ENCODE results near the gene ATP6AP2.
"Not testable (repeated sequence)": the region's sequence is repeated elsewhere in the genome, so short reads cannot be mapped to it uniquely, and the experiment has no call there.

The ATP6AP2 gene

DNA sequence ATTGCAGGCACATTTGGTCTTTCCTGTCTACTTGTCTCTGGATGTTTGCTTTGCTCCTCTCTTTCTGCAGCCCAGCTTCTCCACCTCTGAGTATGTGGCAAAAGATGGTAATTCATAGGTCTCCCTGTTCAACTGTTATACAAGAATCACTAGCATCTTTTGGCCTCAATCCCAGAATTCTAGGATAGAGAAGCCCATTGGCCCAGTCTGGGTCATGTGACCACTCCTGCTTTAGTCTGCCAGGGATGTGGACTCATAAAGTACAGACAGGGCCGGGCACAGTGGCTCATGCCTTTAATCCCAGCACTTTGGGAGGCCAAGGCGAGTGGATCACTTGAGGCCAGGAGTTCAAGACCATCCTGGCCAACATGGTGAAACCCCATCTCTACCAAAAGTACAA is 5.4 kb upstream of the ATP6AP2 start:
- DNase-seq (ENCODE audit: low read depth in 2 of 2), result not testable (repeated sequence)

GRCh38 chrX:40576291-40576690 is 4.5 kb upstream of the ATP6AP2 start:
- no peak for DNase-seq (ENCODE audit: low read depth in 2 of 2)

DNA sequence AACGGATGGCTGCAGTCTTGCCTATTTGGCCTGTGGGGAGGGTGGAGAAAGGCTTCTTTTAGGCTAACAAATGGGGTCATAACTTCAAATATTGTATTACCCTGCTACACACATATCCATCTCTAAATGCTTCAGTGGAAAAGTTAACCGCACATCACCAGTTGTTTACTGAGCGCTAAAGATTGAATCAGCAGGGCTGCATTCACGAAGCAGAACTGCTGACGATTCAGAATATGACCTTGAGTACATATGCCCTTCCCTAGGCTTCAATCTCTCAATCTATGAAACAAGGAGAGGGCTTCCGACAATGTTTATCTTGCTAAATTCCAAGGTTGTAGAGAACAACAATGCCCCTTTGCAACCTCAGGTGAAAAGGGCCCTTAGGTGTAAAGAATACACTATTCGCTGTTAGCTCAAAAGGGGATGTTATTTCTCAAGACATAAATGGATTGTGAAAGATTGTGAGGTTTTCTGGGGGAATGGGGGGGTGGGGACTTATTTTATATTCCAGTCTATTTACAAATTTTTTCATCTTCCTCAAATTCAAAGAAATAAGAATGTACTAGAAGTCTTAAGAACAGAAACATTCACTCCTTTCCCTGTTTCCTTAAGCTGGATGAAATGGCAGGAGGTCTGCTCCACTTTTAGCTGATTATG is 2.6 kb upstream of the ATP6AP2 start:
- no peak for DNase-seq (ENCODE audit: low read depth in 2 of 2)

DNA sequence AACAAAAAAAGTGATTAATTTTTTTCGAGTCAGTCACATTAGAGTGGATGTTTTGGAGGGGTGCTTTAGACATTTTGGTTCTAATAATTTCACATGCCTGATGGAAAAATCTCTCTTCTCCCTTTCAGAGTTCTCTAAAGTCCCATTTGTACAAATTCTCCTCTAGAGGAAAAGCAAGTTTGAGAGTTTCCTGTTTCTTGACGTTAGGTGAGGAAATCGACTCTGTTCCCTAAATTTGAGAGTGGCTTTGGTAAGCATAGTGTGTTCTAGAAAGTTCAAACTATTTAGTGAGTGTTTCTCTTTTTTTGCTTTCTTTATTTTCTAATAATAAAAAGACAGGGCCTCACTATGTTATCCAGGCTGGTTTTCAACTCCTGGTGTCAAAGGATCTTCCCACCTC is 1.6 kb upstream of the ATP6AP2 start:
- no peak for DNase-seq (ENCODE audit: low read depth in 2 of 2)

DNA sequence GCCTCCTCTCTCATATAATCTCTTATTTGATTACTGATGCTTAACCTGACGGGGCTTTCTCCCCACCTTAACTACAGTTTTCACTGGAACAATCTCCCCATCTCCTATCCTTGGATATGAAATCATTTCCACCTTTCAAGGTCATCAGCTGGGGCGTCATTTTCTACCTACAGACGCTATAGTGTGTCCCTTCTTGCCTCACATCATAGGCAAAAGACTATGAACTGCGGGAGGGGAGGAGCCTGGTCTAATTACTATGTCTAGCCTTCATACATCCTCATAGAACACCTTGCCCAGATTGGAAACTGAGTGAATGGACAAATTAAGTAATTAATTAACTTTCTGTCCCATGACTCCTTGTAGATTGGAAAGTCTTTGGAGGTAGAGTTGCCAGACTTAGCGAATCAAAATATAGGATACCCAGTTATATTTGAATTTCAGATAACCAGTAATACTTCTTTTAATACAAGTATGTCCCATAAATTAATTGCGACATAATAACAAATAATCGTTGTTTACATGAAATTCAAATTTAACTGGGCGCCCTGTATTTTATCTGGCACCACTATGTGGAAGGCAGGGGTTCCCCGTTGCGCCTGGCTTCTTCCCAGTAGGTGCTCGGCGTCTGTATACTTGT is 752 bp upstream of the ATP6AP2 start:
- DNase-seq (ENCODE audit: low read depth in 2 of 2), result no peak

DNA sequence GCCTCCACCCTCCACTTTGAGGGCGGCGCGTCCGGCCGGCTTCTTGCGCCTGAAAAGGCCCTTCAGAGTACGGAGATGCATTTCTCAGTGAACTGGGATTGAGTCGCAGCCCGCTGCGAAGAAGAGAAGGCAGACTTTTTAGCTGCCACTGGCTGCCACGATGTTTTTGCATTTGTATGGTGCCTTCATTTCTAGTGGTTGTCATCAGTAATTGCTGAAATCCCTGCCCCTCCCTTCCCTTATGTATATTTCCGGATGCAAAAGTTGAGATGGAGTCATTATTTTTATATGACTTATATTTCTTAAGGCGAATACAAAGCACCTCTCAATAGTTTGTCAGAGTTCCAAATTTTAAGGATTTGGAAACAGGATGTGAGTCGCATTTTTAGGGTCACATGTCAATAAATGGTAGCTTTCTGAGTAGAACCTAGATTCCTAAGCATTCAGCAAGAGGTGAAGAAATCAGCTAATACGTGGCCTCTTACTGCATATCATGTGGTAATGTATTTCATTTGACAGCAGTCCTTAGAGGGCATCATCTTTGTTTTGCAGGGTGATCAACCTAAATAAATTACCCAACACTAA is 658 bp downstream of the ATP6AP2 start:
- no peak for DNase-seq (ENCODE audit: low read depth in 2 of 2)

DNA sequence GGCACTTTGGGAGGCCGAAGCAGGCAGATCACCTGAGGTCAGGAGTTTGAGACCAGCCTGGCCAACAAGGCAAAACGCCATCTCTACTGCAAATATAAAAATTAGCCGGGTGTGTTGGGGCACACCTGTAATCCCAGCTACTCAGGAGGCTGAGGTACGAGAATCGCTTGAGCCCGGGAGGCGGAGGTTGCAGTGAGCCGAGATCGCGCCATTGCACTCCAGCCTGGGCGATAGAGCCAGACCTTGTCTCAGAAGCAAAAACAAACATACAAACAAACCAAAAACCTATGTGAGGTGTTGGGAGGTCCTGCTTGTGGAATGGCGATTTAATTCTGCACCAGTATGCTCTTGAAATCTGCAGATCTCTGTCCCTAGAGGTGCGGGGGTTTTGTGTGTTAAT is 1.4 kb downstream of the ATP6AP2 start:
- DNase-seq (ENCODE audit: low read depth in 2 of 2), result not testable (repeated sequence)

DNA sequence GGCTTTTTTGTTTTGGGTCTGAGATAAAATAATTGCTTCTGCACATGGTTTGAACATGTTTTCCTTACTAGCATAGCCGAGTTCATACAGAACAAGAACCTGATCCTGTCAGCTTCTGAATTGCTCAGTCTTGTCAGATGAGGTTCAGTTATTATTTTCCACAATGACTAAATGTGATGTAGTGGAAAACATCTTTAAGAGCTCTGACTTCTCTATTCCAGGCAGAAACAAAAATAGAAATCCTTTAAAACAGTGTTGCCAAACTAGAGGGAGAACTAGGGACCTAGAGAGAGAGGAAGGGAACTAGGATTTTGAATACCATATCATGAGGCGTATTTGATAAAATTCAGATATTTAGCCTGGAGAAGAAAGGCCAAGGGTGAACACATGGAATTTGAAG is 2.0 kb downstream of the ATP6AP2 start:
- no peak for DNase-seq (ENCODE audit: low read depth in 2 of 2)

DNA sequence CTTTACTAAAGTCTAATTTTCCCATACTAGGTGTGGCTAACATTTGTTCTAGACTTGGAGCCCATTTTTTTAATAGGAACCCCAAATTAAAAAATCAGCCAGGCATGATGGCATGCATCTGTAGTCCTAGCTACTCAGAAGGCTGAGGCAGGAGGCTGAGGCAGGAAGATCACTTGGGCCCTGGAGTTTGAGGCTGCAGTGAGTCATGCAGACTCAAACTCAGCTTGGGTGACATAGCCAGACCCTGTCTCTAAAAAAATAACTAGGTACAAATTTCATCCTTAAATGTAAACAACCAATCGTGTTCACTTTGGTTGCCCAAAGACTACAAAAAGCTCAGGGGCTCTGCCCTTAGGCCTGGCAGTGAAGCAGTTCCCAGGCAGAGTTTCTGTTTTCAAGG is 6.9 kb downstream of the ATP6AP2 start:
- DNase-seq (ENCODE audit: low read depth in 2 of 2), result not testable (repeated sequence)

- not testable (repeated sequence) for DNase-seq (ENCODE audit: low read depth in 2 of 2)
These were observed 9.0 kb downstream of the ATP6AP2 start for GRCh38 chrX:40589616-40590321.

- DNase-seq (ENCODE audit: low read depth in 2 of 2), result no peak
These were observed 22.7 kb downstream of the ATP6AP2 start for GRCh38 chrX:40603446-40603845.

DNA sequence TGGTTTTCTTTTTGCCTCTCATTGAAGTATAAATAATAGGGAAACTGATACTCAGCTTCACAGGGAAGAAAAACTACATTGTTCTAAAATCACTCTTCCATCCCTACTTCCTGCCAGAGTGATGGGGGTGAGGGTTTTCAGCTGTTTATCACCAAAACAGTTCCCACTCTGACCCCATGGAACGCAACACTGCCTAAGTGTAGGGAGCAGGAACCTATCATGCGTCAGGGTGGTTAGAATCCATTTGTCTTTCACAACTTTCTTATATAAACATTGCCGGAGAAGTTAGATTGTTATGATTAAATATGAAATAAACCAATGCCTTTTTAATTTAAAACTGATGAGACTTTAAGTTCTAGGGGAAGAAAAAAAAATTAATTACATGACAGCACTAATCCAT is 26.6 kb downstream of the ATP6AP2 start:
- no peak for DNase-seq (ENCODE audit: low read depth in 2 of 2)

- no peak for DNase-seq (ENCODE audit: low read depth in 2 of 2)
These were observed 31.7 kb downstream of the ATP6AP2 start for GRCh38 chrX:40612511-40612910.

DNA sequence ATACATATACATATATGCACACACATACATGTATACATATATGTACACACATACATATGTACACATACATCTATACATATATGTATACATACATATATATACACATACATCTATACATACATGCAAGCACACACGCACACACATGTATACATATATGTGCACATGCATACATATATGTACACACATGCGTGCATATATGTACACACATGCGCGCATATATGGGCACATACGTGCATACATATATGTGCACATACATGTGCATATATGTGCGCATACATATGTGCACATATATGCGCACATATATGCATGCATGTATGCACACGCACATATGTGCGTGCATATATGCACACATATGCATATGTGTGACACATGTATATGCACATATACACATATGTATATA is 35.2 kb downstream of the ATP6AP2 start:
- no peak for DNase-seq (ENCODE audit: low read depth in 2 of 2)

DNA sequence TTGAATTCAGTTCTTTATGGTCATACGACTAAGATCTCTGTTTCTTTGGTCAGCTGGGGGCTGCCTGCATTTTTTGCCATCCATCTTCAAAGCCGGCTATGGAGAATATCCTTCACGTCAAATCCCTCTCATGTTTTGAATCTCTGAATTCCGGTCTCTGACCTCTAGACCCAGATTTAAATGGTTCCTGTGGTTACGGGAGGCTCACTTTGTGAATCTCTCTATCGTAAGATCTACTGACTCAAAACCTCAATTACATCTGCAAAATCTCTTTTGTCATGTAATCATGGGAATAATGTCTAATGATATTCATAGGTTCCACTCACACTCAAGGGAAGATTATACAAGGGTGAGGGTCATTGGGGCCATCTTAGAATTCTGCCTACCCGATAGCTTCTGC is 36.8 kb downstream of the ATP6AP2 start:
- DNase-seq (ENCODE audit: low read depth in 2 of 2), result no peak

GRCh38 chrX:40622479-40623138 is 41.8 kb downstream of the ATP6AP2 start:
- DNase-seq (ENCODE audit: low read depth in 2 of 2), result no peak

GRCh38 chrX:40623139-40623536 is 42.4 kb downstream of the ATP6AP2 start, which contains the start of gene MPC1L:
MPC1L (plus strand) TSS chrX:40623428; CDS start chrX:40623566, 138 bp downstream.
- DNase-seq (ENCODE audit: low read depth in 2 of 2), result no peak

- DNase-seq (ENCODE audit: low read depth in 2 of 2), result no peak
These were observed 42.9 kb downstream of the ATP6AP2 start for GRCh38 chrX:40623665-40624064.

DNA sequence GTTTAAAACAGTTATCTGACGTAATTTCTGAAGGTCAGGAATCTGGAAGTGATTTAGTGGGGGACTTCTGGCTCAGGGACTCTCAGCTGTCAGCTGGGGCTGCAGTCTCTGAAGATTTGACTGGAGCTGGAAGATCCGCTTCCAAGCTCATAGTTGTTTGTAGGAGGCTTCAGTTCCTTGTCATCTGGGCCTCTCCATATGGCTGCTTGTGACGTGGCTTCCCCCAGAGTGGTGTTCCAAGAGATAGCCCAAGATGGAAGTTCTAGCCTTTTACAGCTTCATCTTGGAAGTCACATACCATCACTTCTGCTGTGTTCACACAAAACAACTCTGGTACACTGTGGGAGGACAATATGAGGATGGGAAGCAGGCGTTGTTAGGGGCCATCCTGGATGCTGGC is 44.5 kb downstream of the ATP6AP2 start:
- no peak for DNase-seq (ENCODE audit: low read depth in 2 of 2)

DNA sequence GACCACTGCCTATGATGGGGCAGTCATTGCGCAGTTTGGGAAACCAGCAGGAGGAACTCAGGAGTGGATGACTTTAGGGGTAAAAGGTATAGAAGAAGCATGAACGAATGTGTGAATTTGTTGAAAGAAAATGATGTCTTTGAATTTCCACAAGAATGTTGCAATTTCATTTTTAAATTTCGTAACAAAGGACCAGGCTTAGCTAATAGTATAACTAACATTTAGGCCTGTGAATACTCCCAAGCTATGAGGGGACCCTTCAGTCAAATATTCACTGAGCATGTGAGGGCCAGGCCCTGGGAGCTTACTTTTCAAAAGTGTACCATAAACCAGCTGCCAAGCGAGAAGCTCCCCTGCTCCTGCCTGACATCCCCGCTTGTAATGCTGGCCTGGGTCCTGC is 47.7 kb downstream of the ATP6AP2 start:
- no peak for DNase-seq (ENCODE audit: low read depth in 2 of 2)

- no peak for DNase-seq (ENCODE audit: low read depth in 2 of 2)
These were observed 51.4 kb downstream of the ATP6AP2 start for GRCh38 chrX:40632199-40632598.

DNA sequence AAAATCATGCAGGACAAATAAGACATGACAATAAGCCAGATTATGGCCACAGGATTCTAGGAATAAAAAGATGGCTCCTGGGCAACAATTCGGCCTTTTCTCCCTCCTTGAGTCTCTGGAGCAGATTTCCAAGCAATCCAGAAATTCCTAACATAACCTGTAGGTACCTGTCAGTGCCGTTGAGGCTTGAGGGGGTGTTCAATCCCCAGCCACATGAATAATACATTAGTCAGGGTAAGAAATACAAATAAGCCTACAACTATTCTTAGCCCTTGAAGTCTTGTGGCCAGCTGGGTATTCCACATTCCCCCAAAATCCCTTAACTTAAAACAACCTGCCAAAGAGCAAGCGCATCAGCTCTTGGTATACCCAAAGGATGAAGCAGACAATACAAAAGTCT is 56.9 kb downstream of the ATP6AP2 start:
- DNase-seq (ENCODE audit: low read depth in 2 of 2), result no peak
